Esophagus squamous epithelium (tissue), 4 donors: ENCODE measurements around the gene SPTBN2.

Source experiments
- POLR2A ChIP-seq, 4 donors: fragments of 450-650 bp; IDR thresholded peaks; one replicate each; pipeline ENCODE4 v1.6.1; 2017; ENCODE audit warnings: antibody characterized with exemption in 4 of 4, mild to moderate bottlenecking in 4 of 4, moderate library complexity in 3 of 4
- TF ChIP-seq, protein P1 (sequence below), 6 experiments: fragments of 450-650 bp in 4 of 6; fragments of 200-600 bp in 2 of 6; sonication (generic) in 2 of 6; IDR thresholded peaks; one replicate each; pipeline ENCODE4 v1.5.1; 2016 to 2019; ENCODE audit warnings: antibody characterized with exemption in 6 of 6, mild to moderate bottlenecking in 4 of 6, moderate library complexity in 4 of 6

DNA sequence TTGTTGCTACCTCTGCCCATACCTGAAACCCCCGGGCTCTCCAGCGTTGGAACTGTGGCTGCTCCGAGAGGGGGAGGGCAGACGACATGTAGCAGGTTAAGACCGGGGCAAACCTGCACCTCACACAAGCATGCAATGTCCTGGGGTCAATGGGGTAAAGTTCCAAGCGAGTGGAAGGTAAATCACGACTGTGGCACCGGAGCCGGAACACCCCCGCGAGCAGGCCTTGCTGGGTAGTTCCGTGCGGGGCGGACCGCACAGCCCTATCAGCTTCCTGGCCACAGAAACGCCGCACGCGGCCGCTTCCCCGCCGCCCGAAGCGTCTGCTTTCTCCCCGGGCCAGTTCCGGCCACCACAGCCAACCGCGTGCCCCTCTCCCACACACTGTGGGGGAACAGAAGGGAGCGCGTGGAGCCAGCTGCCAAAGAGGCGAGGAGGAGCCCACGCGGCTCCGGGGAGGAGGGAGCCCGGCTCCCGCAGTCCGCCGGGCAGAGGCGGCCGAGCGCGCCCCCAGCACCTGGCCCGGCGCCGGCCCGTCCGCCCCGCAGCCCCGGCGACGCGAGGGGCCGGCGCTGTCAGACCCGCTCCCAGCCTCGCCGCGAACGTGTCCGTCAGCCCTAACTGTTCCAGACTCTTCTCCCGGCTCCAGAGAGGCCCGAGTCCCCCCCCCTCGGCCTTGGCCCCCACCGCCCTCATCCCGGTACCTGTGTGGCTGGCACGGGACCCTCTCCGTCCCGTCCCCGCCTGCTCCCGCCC, 1.6 kb downstream of the SPTBN2 start:
- TF ChIP-seq, protein P1, sequence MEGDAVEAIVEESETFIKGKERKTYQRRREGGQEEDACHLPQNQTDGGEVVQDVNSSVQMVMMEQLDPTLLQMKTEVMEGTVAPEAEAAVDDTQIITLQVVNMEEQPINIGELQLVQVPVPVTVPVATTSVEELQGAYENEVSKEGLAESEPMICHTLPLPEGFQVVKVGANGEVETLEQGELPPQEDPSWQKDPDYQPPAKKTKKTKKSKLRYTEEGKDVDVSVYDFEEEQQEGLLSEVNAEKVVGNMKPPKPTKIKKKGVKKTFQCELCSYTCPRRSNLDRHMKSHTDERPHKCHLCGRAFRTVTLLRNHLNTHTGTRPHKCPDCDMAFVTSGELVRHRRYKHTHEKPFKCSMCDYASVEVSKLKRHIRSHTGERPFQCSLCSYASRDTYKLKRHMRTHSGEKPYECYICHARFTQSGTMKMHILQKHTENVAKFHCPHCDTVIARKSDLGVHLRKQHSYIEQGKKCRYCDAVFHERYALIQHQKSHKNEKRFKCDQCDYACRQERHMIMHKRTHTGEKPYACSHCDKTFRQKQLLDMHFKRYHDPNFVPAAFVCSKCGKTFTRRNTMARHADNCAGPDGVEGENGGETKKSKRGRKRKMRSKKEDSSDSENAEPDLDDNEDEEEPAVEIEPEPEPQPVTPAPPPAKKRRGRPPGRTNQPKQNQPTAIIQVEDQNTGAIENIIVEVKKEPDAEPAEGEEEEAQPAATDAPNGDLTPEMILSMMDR (IDR thresholded peaks at IDR 0.05) = no peak
- TF ChIP-seq POLR2A (IDR thresholded peaks at IDR 0.05) = no peak
